H1 (cell line): ENCODE results near the gene SEPTIN2. TPM values are rescaled to one million over a fixed set of nuclear protein-coding genes. Genes with fewer than 3 reads are reported as not detected.
"Not testable (repeated sequence)": the region's sequence is repeated elsewhere in the genome, so short reads cannot be mapped to it uniquely, and the experiment has no call there.

ENCODE experiments used
- CTCF ChIA-PET: fragments of 300-600 bp; sonication (Branson Sonifier 250); formaldehyde crosslinking; loops from one replicate; lab custom pipeline; 2021; ENCODE audit not compliant: partially characterized antibody; lab: Charles Lee
- POLR2A ChIA-PET: fragments of 300-600 bp; sonication (Branson Sonifier 250); formaldehyde crosslinking; loops from one replicate; lab custom pipeline; 2021; ENCODE audit warnings: inconsistent platforms; ENCODE audit not compliant: partially characterized antibody; lab: Charles Lee
- DNase-seq, 2 experiments: peaks; one replicate each; pipeline versions ENCODE4 v3.0.0 to v3.0.0-alpha.2; 2010 to 2022; ENCODE audit warnings: low spot score in 2 of 2, low read depth in 1 of 2, mixed read lengths in 1 of 2
- FAIRE-seq: peaks from 2 replicates; lab custom pipeline; 2011; peaks lifted over from hg19 to GRCh38; lab: Jason Lieb, UNC
- H2AFZ ChIP-seq: 2 replicates; pipeline ENCODE4 v1.8.1; 2012; ENCODE audit warnings: low read length, inconsistent platforms
- H2AK5ac ChIP-seq: 2 replicates; pipeline ENCODE4 v1.6.1; 2013; ENCODE audit warnings: low read depth, low read length
- H2BK120ac ChIP-seq: replicated peaks from 2 replicates; pipeline ENCODE3; 2013; ENCODE audit warnings: low read depth, low read length, inconsistent platforms
- H2BK12ac ChIP-seq: 2 replicates; pipeline ENCODE4 v1.6.1; 2013; ENCODE audit warnings: low read depth, low read length
- H2BK15ac ChIP-seq: 2 replicates; pipeline ENCODE4 v1.6.1; 2013; ENCODE audit warnings: low read length
- H2BK20ac ChIP-seq: 2 replicates; pipeline ENCODE4 v1.6.1; 2013; ENCODE audit warnings: low read length
- H2BK5ac ChIP-seq: 2 replicates; pipeline ENCODE4 v1.6.1; 2013; ENCODE audit warnings: low read depth, low read length
- H3K14ac ChIP-seq: 2 replicates; pipeline ENCODE4 v1.6.1; 2013; ENCODE audit warnings: inconsistent platforms; ENCODE audit not compliant: insufficient read length
- H3K18ac ChIP-seq: 2 replicates; pipeline ENCODE4 v1.6.1; 2013; ENCODE audit warnings: low read length; ENCODE audit errors: extremely low read depth
- H3K23ac ChIP-seq: 2 replicates; pipeline ENCODE4 v1.6.1; 2013; ENCODE audit warnings: inconsistent platforms; ENCODE audit not compliant: insufficient read length
- H3K23me2 ChIP-seq: 2 replicates; pipeline ENCODE4 v1.6.1; 2013; ENCODE audit warnings: low read depth, low read length
- H3K27ac ChIP-seq: 2 replicates; pipeline ENCODE4 v1.6.1; 2011; ENCODE audit warnings: low read depth, low read length, inconsistent platforms
- H3K27me3 ChIP-seq, 4 experiments: replicated peaks in 1 of 4; 1 replicate in 1 of 4; 2 replicates in 3 of 4; pipeline versions ENCODE4 v1.6.1 to v1.8.1; 2011 to 2013; ENCODE audit warnings: low read length in 3 of 4, mild to moderate bottlenecking in 3 of 4, inconsistent platforms in 2 of 4, mixed read lengths in 2 of 4, moderate library complexity in 1 of 4; ENCODE audit not compliant: control insufficient read depth in 3 of 4, insufficient read depth in 3 of 4; ENCODE audit errors: extremely low read depth in 1 of 4
- H3K36me3 ChIP-seq, 4 experiments: 2 replicates each; pipeline versions ENCODE4 v1.6.1 to v1.8.1; 2011 to 2013; ENCODE audit warnings: mild to moderate bottlenecking in 4 of 4, low read length in 3 of 4, moderate library complexity in 2 of 4, control low read depth in 1 of 4, inconsistent platforms in 1 of 4; ENCODE audit not compliant: insufficient read depth in 4 of 4, control insufficient read depth in 2 of 4
- H3K4ac ChIP-seq: replicated peaks from 2 replicates; pipeline ENCODE3; 2013; ENCODE audit warnings: low read length, low read depth, mixed read lengths, inconsistent platforms; ENCODE audit not compliant: insufficient read length
- H3K4me1 ChIP-seq, 4 experiments: replicated peaks in 1 of 4; 1 replicate in 1 of 4; 2 replicates in 3 of 4; pipeline versions ENCODE4 v1.6.1 to v1.8.1; 2011 to 2013; ENCODE audit warnings: low read length in 3 of 4, inconsistent platforms in 2 of 4, mixed read lengths in 1 of 4; ENCODE audit not compliant: insufficient read depth in 4 of 4, control insufficient read depth in 3 of 4
- H3K4me2 ChIP-seq, 2 experiments: 2 replicates each; pipeline versions ENCODE4 v1.6.1 to v1.8.1; 2011 to 2013; ENCODE audit warnings: low read depth in 2 of 2, low read length in 2 of 2, control low read depth in 1 of 2, inconsistent platforms in 1 of 2, mild to moderate bottlenecking in 1 of 2; ENCODE audit not compliant: insufficient read depth in 1 of 2
- H3K4me3 ChIP-seq, 4 experiments: fragments of 200-600, 300-600 bp in 1 of 4; sonication (generic), shearing (Covaris generic), sonication (Bioruptor Twin) in 1 of 4; 2 replicates each; pipeline versions ENCODE4 v1.5.1 to v1.8.1; 2011 to 2016; ENCODE audit warnings: low read length in 4 of 4, low read depth in 3 of 4, control low read depth in 2 of 4, inconsistent platforms in 2 of 4, mild to moderate bottlenecking in 2 of 4, mixed read lengths in 1 of 4, moderate library complexity in 1 of 4; ENCODE audit not compliant: insufficient read depth in 2 of 4; ENCODE audit errors: extremely low read depth in 1 of 4
- H3K56ac ChIP-seq: replicated peaks from 2 replicates; pipeline ENCODE3; 2013; ENCODE audit warnings: low read depth, mild to moderate bottlenecking, mixed read lengths, low read length, inconsistent platforms; ENCODE audit not compliant: insufficient read length
- H3K79me1 ChIP-seq: 2 replicates; pipeline ENCODE4 v1.6.1; 2013; ENCODE audit warnings: low read depth, low read length, control low read depth
- H3K79me2 ChIP-seq, 2 experiments: 2 replicates each; pipeline versions ENCODE4 v1.6.1 to v1.8.1; 2012 to 2013; ENCODE audit warnings: low read length in 2 of 2, mild to moderate bottlenecking in 2 of 2, inconsistent platforms in 1 of 2; ENCODE audit not compliant: insufficient read depth in 2 of 2, control insufficient read depth in 1 of 2
- H3K9ac ChIP-seq, 4 experiments: replicated peaks in 1 of 4; 1 replicate in 1 of 4; 2 replicates in 3 of 4; pipeline versions ENCODE4 v1.6.1 to v1.8.1; 2011 to 2013; ENCODE audit warnings: low read depth in 3 of 4, low read length in 3 of 4, control low read depth in 2 of 4, mild to moderate bottlenecking in 2 of 4, moderate library complexity in 2 of 4, inconsistent platforms in 1 of 4; ENCODE audit errors: extremely low read depth in 1 of 4
- H3K9me3 ChIP-seq, 2 experiments: 2 replicates each; pipeline versions ENCODE4 v1.6.1 to v1.8.1; 2012 to 2013; ENCODE audit warnings: mild to moderate bottlenecking in 2 of 2, moderate library complexity in 2 of 2, control low read depth in 1 of 2, inconsistent platforms in 1 of 2, low read depth in 1 of 2, low read length in 1 of 2, mixed read lengths in 1 of 2; ENCODE audit not compliant: insufficient read depth in 2 of 2
- H4K20me1 ChIP-seq, 2 experiments: replicated peaks in 1 of 2; 2 replicates each; pipeline versions ENCODE3 to v1.8.1; 2011 to 2013; ENCODE audit warnings: inconsistent platforms in 2 of 2, low read length in 2 of 2, mild to moderate bottlenecking in 1 of 2; ENCODE audit not compliant: insufficient read depth in 2 of 2, control insufficient read depth in 1 of 2
- H4K5ac ChIP-seq: 2 replicates; pipeline ENCODE4 v1.6.1; 2013; ENCODE audit warnings: low read length, low read depth, mixed read lengths, inconsistent platforms; ENCODE audit not compliant: insufficient read length
- H4K8ac ChIP-seq: 2 replicates; pipeline ENCODE4 v1.8.0; 2013; ENCODE audit warnings: mild to moderate bottlenecking, moderate library complexity, low read length, inconsistent platforms; ENCODE audit not compliant: insufficient read depth; ENCODE audit errors: extremely low read depth
- H4K91ac ChIP-seq: replicated peaks from 2 replicates; pipeline ENCODE3; 2013; ENCODE audit warnings: low read length, mixed read lengths, inconsistent platforms; ENCODE audit not compliant: insufficient read length
- WGBS, 2 experiments: shearing (Covaris generic) in 1 of 2; methylation state at CpG; one replicate each; pipeline versions ENCODE4 v1.1.6 to v1.1.7; 2013 to 2015; ENCODE audit warnings: low lambda C conversion rate in 2 of 2, mixed read lengths in 2 of 2, inconsistent platforms in 1 of 2, low coverage in 1 of 2, missing lambda C conversion rate in 1 of 2; ENCODE audit not compliant: insufficient replicate concordance in 2 of 2, insufficient coverage in 1 of 2, insufficient read length in 1 of 2; ENCODE audit errors: extremely low coverage in 1 of 2, missing lambda C conversion rate in 1 of 2; 5-methylcytosine and 5-hydroxymethylcytosine counted together
- polyA plus RNA-seq, 7 experiments: library from polyadenylated mRNA; depleted of rRNA in 3 of 7; stranded (reverse) in 5 of 7; unstranded in 2 of 7; fragments of >200 nt in 5 of 7; fragments of 200-250 nt in 2 of 7; gene quantifications; 1 replicate in 5 of 7; 2 replicates in 1 of 7; 4 replicates in 1 of 7; pipeline versions ENCODE4 v1.2.1 to v1.2.3, GENCODE V29; 2011 to 2013; ENCODE audit warnings: missing spikeins in 2 of 7, mixed read lengths in 2 of 7
- total RNA-seq: library from RNA; stranded (reverse); fragmentation: NEBNext Ultra II Directional; extraction: Animal tissue kit (Norgen Biotek cat#: 25700); gene quantifications from 2 replicates; pipeline ENCODE4 v1.2.1, GENCODE V29; 2021

The SEPTIN2 gene
- total and polyA plus RNA-seq, 2 of the 8 experiments (the other 6 are each of a cell fraction or from before 2014, with no cell fraction given): 392 to 650 TPM

DNA sequence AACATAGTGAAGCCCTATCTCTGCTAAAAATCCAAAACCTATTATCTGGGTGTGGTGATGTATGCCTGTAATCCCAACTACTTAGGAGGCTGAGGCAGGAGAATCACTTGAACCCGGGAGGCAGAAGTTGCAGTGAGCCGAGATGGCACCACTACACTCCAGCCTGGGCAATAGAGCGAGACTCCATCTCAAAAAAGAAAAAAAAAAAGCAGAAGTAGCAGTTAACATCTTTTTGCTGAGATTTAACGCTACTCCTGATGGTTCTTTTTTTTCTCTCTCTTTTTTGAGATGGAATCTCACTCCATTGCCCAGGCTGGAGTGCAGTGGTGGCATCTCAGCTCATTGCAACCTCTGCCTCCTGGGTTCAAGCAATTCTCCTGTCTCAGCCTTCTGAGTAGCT is 77.0 kb downstream of the SEPTIN2 start:
- not testable (repeated sequence) for H2BK12ac ChIP-seq, H3K23me2 ChIP-seq, H3K56ac ChIP-seq, H4K5ac ChIP-seq, H2AK5ac ChIP-seq, H3K18ac ChIP-seq, H3K79me1 ChIP-seq, H3K4me2 ChIP-seq, H3K36me3 ChIP-seq, H2BK20ac ChIP-seq, H2BK5ac ChIP-seq, H3K4ac ChIP-seq, H3K4me3 ChIP-seq, H3K23ac ChIP-seq, H3K9ac ChIP-seq, H2AFZ ChIP-seq, H3K14ac ChIP-seq, H4K8ac ChIP-seq, H4K91ac ChIP-seq, DNase-seq, H3K27ac ChIP-seq, H3K27me3 ChIP-seq, H2BK120ac ChIP-seq, H3K79me2 ChIP-seq, H3K9me3 ChIP-seq, H2BK15ac ChIP-seq, FAIRE-seq, H3K4me1 ChIP-seq, H4K20me1 ChIP-seq
- ChIA-PET POLR2A (interaction anchor here (1.2 to 1.3 kb wide), 2 partner anchors 35 to 91 kb away, joined by 3 read pairs; no protein-coding TSS in a partner anchor), CTCF (interaction anchor here (0.6 to 2.8 kb wide), 20 partner anchors 8 to 427 kb away, joined by 3 to 20 read pairs (median 4); no protein-coding TSS in a partner anchor)
- 90% methylated on average over 3 of the region's 4 CpGs; no CpG with 5 or more reads in 1 of the 2 experiments for WGBS, 2 experiments
